Stimulated activated CD4-positive, alpha-beta T cell treated with anti-CD3 and anti-CD28 coated beads, Interleukin-12 subunit alpha, Interleukin-12 subunit beta, amount 100 ng/mL, for 48 hours (primary cell): Measurements from ENCODE around the gene PIGN.

ENCODE experiments used
- DNase-seq, 3 donors: peaks; one replicate each; pipeline ENCODE4 v3.0.0-alpha.2; 2020; ENCODE audit warnings: low read depth in 2 of 3, low spot score in 1 of 3

PIGN gene

GRCh38 chr18:62018759-62019041 is 168.2 kb downstream of the PIGN start:
- DNase-seq = no peak

GRCh38 chr18:62018034-62018758 is 168.7 kb downstream of the PIGN start:
- DNase-seq = no peak

GRCh38 chr18:62017618-62018017 is 169.2 kb downstream of the PIGN start:
- no peak for DNase-seq

- no peak for DNase-seq
Measured at GRCh38 chr18:62011416-62011815, 175.4 kb downstream of the PIGN start.

- DNase-seq = no peak
Measured at GRCh38 chr18:62009521-62009920, 177.3 kb downstream of the PIGN start.

- DNase-seq = no peak
Measured at GRCh38 chr18:62001396-62001795, 185.5 kb downstream of the PIGN start.

GRCh38 chr18:61998957-61999356 is 187.9 kb downstream of the PIGN start:
- no peak for DNase-seq

GRCh38 chr18:61998335-61998734 is 188.5 kb downstream of the PIGN start:
- no peak for DNase-seq

GRCh38 chr18:61995618-61996017 is 191.2 kb downstream of the PIGN start:
- no peak for DNase-seq

- DNase-seq = no peak
Measured at GRCh38 chr18:61993831-61994230, 193.0 kb downstream of the PIGN start.

GRCh38 chr18:61992923-61993322 is 193.9 kb downstream of the PIGN start:
- no peak for DNase-seq

GRCh38 chr18:61992285-61992684 is 194.6 kb downstream of the PIGN start:
- no peak for DNase-seq

- no peak for DNase-seq
Measured at GRCh38 chr18:61991836-61992235, 195.0 kb downstream of the PIGN start.

- no peak for DNase-seq
Measured at GRCh38 chr18:61991201-61991600, 195.7 kb downstream of the PIGN start.
